Caco-2 (cell line): Measurements from ENCODE around the gene ROBO1. TPM values are rescaled to one million over a fixed set of nuclear protein-coding genes. Genes with fewer than 3 reads are reported as not detected.

Source experiments
- BruUV-seq: library from RNA; stranded (reverse); fragments of 400-500 nt; replicated peaks from 2 replicates; lab custom pipeline; 2021; lab: Mats Ljungman, UMichigan
- CTCF ChIA-PET: fragments of 300-600 bp; sonication (Branson Sonifier 250); formaldehyde crosslinking; loops from one replicate; lab custom pipeline; 2022; ENCODE audit warnings: antibody characterized with exemption; lab: Charles Lee
- POLR2A ChIA-PET: fragments of 300-600 bp; sonication (Branson Sonifier 250); formaldehyde crosslinking; loops from one replicate; lab custom pipeline; 2022; ENCODE audit warnings: antibody characterized with exemption; lab: Charles Lee
- DNase-seq, 2 experiments: peaks; one replicate each; pipeline versions ENCODE4 v3.0.0 to v3.0.0-alpha.2; 2020 to 2022
- H3K27me3 ChIP-seq: replicated peaks from 2 replicates; pipeline ENCODE4 v1.6.0; 2011; ENCODE audit warnings: low read length; ENCODE audit not compliant: control insufficient read depth, insufficient read depth
- H3K36me3 ChIP-seq: 2 replicates; pipeline ENCODE4 v1.5.1; 2011; ENCODE audit warnings: low read length; ENCODE audit not compliant: control insufficient read depth, insufficient read depth
- H3K4me1 ChIP-seq: fragments of 250-450 bp; sonication (Bioruptor Pico); 2 replicates; pipeline ENCODE4 v1.5.1; 2020; ENCODE audit warnings: mild to moderate bottlenecking
- H3K4me3 ChIP-seq: 2 replicates; pipeline ENCODE4 v1.5.1; 2011; ENCODE audit warnings: low read depth, mild to moderate bottlenecking, control low read depth, low read length
- H3K9me3 ChIP-seq: fragments of 250-450 bp; sonication (Bioruptor Pico); 2 replicates; pipeline ENCODE4 v1.5.1; 2020; ENCODE audit warnings: mild to moderate bottlenecking, moderate library complexity
- H3K27ac Mint-ChIP-seq: one replicate; pipeline ENCODE4 v1.8.0; 2022; ENCODE audit warnings: mixed read lengths; ENCODE audit not compliant: unreplicated experiment
- H3K27me3 Mint-ChIP-seq: one replicate; pipeline ENCODE4 v1.8.0; 2022; ENCODE audit warnings: mixed read lengths; ENCODE audit not compliant: insufficient read depth, unreplicated experiment
- H3K36me3 Mint-ChIP-seq: one replicate; pipeline ENCODE4 v1.8.0; 2022; ENCODE audit warnings: mild to moderate bottlenecking, mixed read lengths; ENCODE audit not compliant: insufficient read depth, unreplicated experiment
- H3K4me1 Mint-ChIP-seq: one replicate; pipeline ENCODE4 v1.8.0; 2022; ENCODE audit warnings: low read depth, mixed read lengths; ENCODE audit not compliant: unreplicated experiment
- H3K4me3 Mint-ChIP-seq: one replicate; pipeline ENCODE4 v1.8.0; 2022; ENCODE audit warnings: mild to moderate bottlenecking, moderate library complexity, mixed read lengths; ENCODE audit not compliant: unreplicated experiment
- H3K9me3 Mint-ChIP-seq: one replicate; pipeline ENCODE4 v1.8.0; 2022; ENCODE audit warnings: mixed read lengths; ENCODE audit not compliant: unreplicated experiment
- CTCF ChIP-seq, 2 experiments: fragments of 200-600 bp in 1 of 2; IDR thresholded peaks; 1 replicate in 1 of 2; 2 replicates in 1 of 2; pipeline versions ENCODE4 v1.5.1 to v1.8.0; 2011 to 2022; ENCODE audit warnings: antibody characterized with exemption in 1 of 2, control low read depth in 1 of 2, inconsistent platforms in 1 of 2, low read depth in 1 of 2, low read length in 1 of 2, mild to moderate bottlenecking in 1 of 2, moderate library complexity in 1 of 2; ENCODE audit not compliant: insufficient read depth in 1 of 2, severe bottlenecking in 1 of 2, unreplicated experiment in 1 of 2
- intact Hi-C: fragments of 100-400 bp; cut with micrococcal nuclease; formaldehyde crosslinking; loops from one replicate; pipeline ENCODE4 v1.10.0; 2022; ENCODE audit not compliant: unreplicated experiment
- total RNA-seq: library from RNA; stranded (reverse); gene quantifications from 2 replicates; pipeline ENCODE4 v1.2.3, GENCODE V29; 2022

Gene ROBO1
- total RNA-seq, 1 experiment from 2014 or later: 1.8 TPM

GRCh38 chr3:79297245-79297960 is 470.4 kb downstream of the ROBO1 start:
- CTCF ChIA-PET: no interaction called here
- Mint-ChIP-seq H3K9me3 (peaks cover 6% of the 10 kb centered on the region), H3K27ac (no peak overlapping the region), H3K4me1 (no peaks in the 10 kb centered on the region), H3K27me3 (no peaks in the 10 kb centered on the region), H3K36me3 (no peaks in the 10 kb centered on the region), H3K4me3 (no peak overlapping the region)
- H3K4me3 ChIP-seq: no peak overlapping the region
- no peaks in the 10 kb centered on the region for H3K9me3 ChIP-seq
- no peak for DNase-seq
- no peaks in the 10 kb centered on the region for H3K4me1 ChIP-seq
- H3K36me3 ChIP-seq: no peaks in the 10 kb centered on the region
- BruUV-seq: no TSS peak
- no peak for TF ChIP-seq CTCF (IDR thresholded peaks at IDR 0.05; ENCODE audit: insufficient read depth in 1 of 2, low read depth in 1 of 2, low read length in 1 of 2, severe bottlenecking in 1 of 2, unreplicated experiment in 1 of 2)
- no peaks in the 10 kb centered on the region for H3K27me3 ChIP-seq
- POLR2A ChIA-PET: no interaction called here
- intact Hi-C loops: no loop called here

- no peaks in the 10 kb centered on the region for H3K36me3 Mint-ChIP-seq
- H3K4me1 Mint-ChIP-seq: no peaks in the 10 kb centered on the region
- Histone ChIP-seq H3K9me3 (no peaks in the 10 kb centered on the region), H3K4me3 (no peak overlapping the region), H3K27me3 (no peaks in the 10 kb centered on the region), H3K36me3 (no peaks in the 10 kb centered on the region), H3K4me1 (no peaks in the 10 kb centered on the region)
- POLR2A ChIA-PET: no interaction called here
- no TSS peak for BruUV-seq
- no peak overlapping the region for H3K4me3 Mint-ChIP-seq
- no peaks in the 10 kb centered on the region for H3K9me3 Mint-ChIP-seq
- intact Hi-C loops: no loop called here
- TF ChIP-seq CTCF (IDR thresholded peaks at IDR 0.05; ENCODE audit: insufficient read depth in 1 of 2, low read depth in 1 of 2, low read length in 1 of 2, severe bottlenecking in 1 of 2, unreplicated experiment in 1 of 2): no peak
- H3K27me3 Mint-ChIP-seq: no peaks in the 10 kb centered on the region
- no peak for DNase-seq
- no peak overlapping the region for H3K27ac Mint-ChIP-seq
- CTCF ChIA-PET: no interaction called here
Observed at GRCh38 chr3:79286882-79287281, 480.9 kb downstream of the ROBO1 start.

- H3K4me3 ChIP-seq: no peak overlapping the region
- Mint-ChIP-seq H3K4me1 (no peaks in the 10 kb centered on the region), H3K27me3 (no peaks in the 10 kb centered on the region), H3K27ac (no peak overlapping the region), H3K9me3 (no peaks in the 10 kb centered on the region), H3K4me3 (no peak overlapping the region), H3K36me3 (no peaks in the 10 kb centered on the region)
- no peak for TF ChIP-seq CTCF (IDR thresholded peaks at IDR 0.05; ENCODE audit: insufficient read depth in 1 of 2, low read depth in 1 of 2, low read length in 1 of 2, severe bottlenecking in 1 of 2, unreplicated experiment in 1 of 2)
- ChIA-PET CTCF (no interaction called here), POLR2A (no interaction called here)
- H3K27me3 ChIP-seq: no peaks in the 10 kb centered on the region
- no peaks in the 10 kb centered on the region for H3K9me3 ChIP-seq
- no TSS peak for BruUV-seq
- no peak for DNase-seq
- intact Hi-C loops: no loop called here
- H3K4me1 ChIP-seq: no peaks in the 10 kb centered on the region
- H3K36me3 ChIP-seq: no peaks in the 10 kb centered on the region
Observed at GRCh38 chr3:79285871-79286270, 481.9 kb downstream of the ROBO1 start.
